ENCODE measurements around the gene FNTB.
A peak's percentile ranks its signal among the peaks of the same experiment; 100 is the strongest.

FNTB gene

DNA sequence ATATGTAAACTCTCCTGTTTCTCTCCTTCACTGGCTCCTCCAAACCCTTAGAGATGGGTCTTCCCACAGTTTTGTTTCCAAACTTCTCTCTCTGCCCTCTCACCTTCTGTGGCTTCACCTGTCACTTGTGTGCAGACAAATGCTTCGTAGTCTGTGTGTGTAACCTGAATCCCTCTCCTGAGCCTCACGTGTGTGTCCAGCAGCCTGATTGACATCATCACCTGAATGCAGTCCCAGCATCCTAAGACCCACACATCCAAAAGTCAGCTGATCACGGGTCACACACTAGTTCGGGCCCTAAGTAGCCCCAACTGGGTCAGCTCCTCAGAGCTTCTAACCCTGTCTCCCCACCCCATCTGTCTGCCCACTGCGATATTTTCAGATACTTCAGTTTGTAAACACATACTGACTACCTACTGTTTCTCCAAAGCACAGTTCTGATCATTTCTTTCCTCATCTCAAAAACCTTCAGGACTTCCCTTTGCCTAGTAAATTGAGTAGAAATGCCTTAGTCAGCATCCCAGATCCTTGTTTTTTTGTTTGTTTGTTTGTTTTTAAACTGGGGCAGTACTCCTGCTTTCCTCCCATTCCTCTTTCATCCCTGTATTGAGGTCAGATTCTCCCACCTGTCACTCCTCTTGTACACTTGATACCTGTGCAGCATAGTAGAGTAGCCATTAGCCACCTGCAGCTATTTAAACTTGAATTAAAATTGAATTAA is 23.7 kb downstream of the FNTB start:
- H3K4me3 ChIP-seq (replicated peaks in 1 of 2; ENCODE audit: low read depth in 2 of 2, low read length in 2 of 2), result no peak overlapping the region
- TF ChIP-seq, protein P1, sequence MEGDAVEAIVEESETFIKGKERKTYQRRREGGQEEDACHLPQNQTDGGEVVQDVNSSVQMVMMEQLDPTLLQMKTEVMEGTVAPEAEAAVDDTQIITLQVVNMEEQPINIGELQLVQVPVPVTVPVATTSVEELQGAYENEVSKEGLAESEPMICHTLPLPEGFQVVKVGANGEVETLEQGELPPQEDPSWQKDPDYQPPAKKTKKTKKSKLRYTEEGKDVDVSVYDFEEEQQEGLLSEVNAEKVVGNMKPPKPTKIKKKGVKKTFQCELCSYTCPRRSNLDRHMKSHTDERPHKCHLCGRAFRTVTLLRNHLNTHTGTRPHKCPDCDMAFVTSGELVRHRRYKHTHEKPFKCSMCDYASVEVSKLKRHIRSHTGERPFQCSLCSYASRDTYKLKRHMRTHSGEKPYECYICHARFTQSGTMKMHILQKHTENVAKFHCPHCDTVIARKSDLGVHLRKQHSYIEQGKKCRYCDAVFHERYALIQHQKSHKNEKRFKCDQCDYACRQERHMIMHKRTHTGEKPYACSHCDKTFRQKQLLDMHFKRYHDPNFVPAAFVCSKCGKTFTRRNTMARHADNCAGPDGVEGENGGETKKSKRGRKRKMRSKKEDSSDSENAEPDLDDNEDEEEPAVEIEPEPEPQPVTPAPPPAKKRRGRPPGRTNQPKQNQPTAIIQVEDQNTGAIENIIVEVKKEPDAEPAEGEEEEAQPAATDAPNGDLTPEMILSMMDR (IDR thresholded peaks at IDR 0.05; ENCODE audit: low read depth, low read length), result no peak
- no peak for DNase-seq (ENCODE audit: low read depth in 2 of 2)

DNA sequence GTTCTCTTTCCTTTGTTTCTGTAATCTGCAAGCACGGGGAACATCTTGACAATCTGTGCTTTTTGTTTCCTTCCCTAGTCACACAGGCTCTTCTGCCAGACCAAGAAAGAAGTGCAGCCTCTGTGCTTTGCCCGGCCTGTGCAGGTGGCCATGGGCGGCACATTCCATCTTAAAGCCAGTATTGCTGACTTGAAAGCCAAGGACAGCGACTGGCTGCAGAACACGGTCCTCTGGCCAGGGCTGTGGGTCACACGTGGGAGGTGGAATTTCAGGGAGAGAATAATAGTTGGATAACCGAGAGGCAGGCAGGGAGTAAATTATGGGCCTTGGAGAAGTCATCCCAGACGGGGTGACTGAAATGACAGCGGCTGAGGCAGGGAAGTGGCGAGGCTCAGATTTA is 24.8 kb downstream of the FNTB start:
- DNase-seq (ENCODE audit: low read depth in 2 of 2), result no peak
- no peak overlapping the region for H3K4me3 ChIP-seq (replicated peaks in 1 of 2; ENCODE audit: low read depth in 2 of 2, low read length in 2 of 2)
- TF ChIP-seq, protein P1 (IDR thresholded peaks at IDR 0.05; ENCODE audit: low read depth, low read length), result no peak

DNA sequence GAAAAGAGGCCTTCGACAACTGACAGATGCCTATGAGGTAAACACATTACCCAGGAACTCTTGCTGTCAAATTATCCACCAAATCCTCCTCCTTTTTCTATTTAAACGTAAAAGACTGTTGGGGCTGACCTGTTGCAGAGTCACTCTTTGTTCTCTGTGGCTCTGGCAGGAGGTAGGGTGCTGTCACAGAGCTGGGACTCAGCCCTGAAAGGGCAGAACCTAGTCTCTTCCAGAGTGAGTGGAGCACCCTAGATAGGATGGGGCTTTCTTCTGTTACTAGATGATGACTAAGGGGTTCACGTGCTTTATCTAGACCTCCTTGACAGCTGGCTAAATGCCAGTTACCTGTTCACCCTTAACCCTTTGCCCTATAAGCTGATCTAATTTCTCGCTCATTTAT is 25.7 kb downstream of the FNTB start:
- DNase-seq (ENCODE audit: low read depth in 2 of 2), result no peak
- no peak overlapping the region for H3K4me3 ChIP-seq (replicated peaks in 1 of 2; ENCODE audit: low read depth in 2 of 2, low read length in 2 of 2)
- TF ChIP-seq, protein P1 (IDR thresholded peaks at IDR 0.05; ENCODE audit: low read depth, low read length), result no peak

DNA sequence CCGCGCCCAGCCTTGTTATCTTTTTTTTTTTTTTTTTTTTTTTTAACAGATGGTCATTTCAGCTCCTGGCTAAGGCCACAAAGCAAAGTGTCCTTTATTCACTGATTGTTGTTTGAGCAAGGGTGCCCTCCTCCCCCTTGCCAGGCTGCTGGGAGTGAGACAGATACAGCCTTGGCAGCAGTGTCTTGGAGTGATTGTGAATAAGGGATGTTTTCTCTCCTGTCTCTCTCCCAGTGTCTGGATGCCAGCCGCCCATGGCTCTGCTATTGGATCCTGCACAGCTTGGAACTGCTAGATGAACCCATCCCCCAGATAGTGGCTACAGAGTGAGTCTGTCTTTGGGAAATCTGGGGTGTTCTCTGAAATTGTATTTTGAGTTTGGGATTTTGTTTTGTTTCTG is 28.7 kb downstream of the FNTB start:
- TF ChIP-seq, protein P1 (IDR thresholded peaks at IDR 0.05; ENCODE audit: low read depth, low read length), result no peak
- no peak overlapping the region for H3K4me3 ChIP-seq (replicated peaks in 1 of 2; ENCODE audit: low read depth in 2 of 2, low read length in 2 of 2)
- no peak for DNase-seq (ENCODE audit: low read depth in 2 of 2)

DNA sequence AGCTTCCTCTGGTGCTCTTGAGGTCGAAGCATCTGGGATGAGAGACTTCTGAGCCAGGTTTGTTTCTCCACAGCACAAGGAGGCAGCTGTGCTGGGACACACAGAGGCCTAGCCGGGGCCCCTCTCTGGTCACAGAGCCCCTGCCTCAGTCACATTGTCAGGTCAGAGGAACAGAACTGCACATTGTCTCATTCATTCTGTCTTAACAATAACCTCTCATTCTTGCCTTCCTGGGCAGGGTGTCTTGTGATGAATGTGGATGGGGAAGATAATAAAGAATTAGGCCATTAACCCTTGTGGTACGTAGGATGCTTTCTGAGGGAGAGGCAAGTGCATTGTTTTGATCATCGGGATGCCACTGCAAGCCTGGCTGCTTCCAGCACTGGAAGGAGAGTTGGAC is 29.8 kb downstream of the FNTB start:
- TF ChIP-seq, protein P1 (IDR thresholded peaks at IDR 0.05; ENCODE audit: low read depth, low read length), result no peak
- no peak overlapping the region for H3K4me3 ChIP-seq (replicated peaks in 1 of 2; ENCODE audit: low read depth in 2 of 2, low read length in 2 of 2)
- DNase-seq (ENCODE audit: low read depth in 2 of 2), result no peak

DNA sequence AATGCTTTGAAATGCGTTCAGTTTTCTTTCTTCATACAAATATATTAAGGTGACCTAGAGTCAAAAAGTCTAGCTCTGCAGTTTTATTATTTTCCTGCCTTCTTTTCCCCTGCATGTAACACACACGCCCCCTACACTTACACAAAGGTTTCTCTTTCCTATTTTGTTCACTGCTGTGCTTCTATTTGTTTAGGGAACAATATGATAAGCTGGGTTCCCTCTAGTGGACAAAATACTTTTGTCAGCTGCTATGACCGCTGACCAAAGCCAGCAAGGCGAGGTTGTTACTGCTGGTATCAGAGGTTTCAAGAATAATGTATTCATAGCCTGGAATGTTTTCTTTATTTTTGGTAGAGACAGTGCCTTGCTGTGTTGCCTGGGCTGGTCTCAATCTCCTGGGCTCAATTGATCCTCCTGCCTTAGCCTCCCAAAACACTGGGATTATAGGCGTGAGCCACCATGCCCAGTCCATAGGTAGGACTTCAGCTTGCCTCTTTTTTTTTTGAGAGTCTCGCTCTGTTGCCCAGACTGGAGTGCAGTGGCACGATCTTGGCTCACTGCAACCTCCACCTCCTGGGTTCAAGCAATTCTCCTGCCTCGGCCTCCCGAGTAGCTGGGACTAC is 33.4 kb downstream of the FNTB start:
- peak; percentile 88 to 92 for DNase-seq (ENCODE audit: low read depth in 2 of 2)
- H3K4me3 ChIP-seq (replicated peaks in 1 of 2; ENCODE audit: low read depth in 2 of 2, low read length in 2 of 2), result no peak overlapping the region
- TF ChIP-seq, protein P1 (IDR thresholded peaks at IDR 0.05; ENCODE audit: low read depth, low read length), result peak; percentile 77
